H1 (cell line): ENCODE results near the gene PKNOX1. TPM values are rescaled to one million over a fixed set of nuclear protein-coding genes. Genes with fewer than 3 reads are reported as not detected.

Source experiments
- E2F6 ChIP-seq: IDR thresholded peaks from 2 replicates; pipeline ENCODE4 v1.6.1; 2012; ENCODE audit warnings: inconsistent platforms
- JUN ChIP-seq: IDR thresholded peaks from 2 replicates; pipeline ENCODE4 v1.6.1; 2011; ENCODE audit warnings: low read depth, mild to moderate bottlenecking, improper control_type of control experiment, low read length
- polyA plus RNA-seq, 7 experiments: library from polyadenylated mRNA; depleted of rRNA in 3 of 7; stranded (reverse) in 5 of 7; unstranded in 2 of 7; fragments of >200 nt in 5 of 7; fragments of 200-250 nt in 2 of 7; gene quantifications; 1 replicate in 5 of 7; 2 replicates in 1 of 7; 4 replicates in 1 of 7; pipeline versions ENCODE4 v1.2.1 to v1.2.3, GENCODE V29; 2011 to 2013; ENCODE audit warnings: missing spikeins in 2 of 7, mixed read lengths in 2 of 7
- total RNA-seq: library from RNA; stranded (reverse); fragmentation: NEBNext Ultra II Directional; extraction: Animal tissue kit (Norgen Biotek cat#: 25700); gene quantifications from 2 replicates; pipeline ENCODE4 v1.2.1, GENCODE V29; 2021

PKNOX1 gene
- total and polyA plus RNA-seq, 2 of the 8 experiments (the other 6 are each of a cell fraction or from before 2014, with no cell fraction given) = 20.4 to 31.9 TPM

- no peak for TF ChIP-seq E2F6
- no peak for TF ChIP-seq JUN
- TF ChIP-seq, all 59 proteins: peak for 0
Measured at GRCh38 chr21:43021191-43021590, 46.8 kb downstream of the PKNOX1 start (continued).
